Right lobe of liver (tissue), 4 donors: Measurements from ENCODE around the gene CSNK2B.

ENCODE experiments used
- POLR2A ChIP-seq: fragments of 450-650 bp; IDR thresholded peaks from one replicate; pipeline ENCODE4 v1.6.1; 2017; ENCODE audit warnings: antibody characterized with exemption, mild to moderate bottlenecking
- TF ChIP-seq, protein P1 (sequence below), 4 donors: fragments of 200-600 bp in 3 of 4; fragments of 450-650 bp in 1 of 4; IDR thresholded peaks; one replicate each; pipeline versions ENCODE4 v1.5.1 to v1.8.0; 2016 to 2022; ENCODE audit warnings: antibody characterized with exemption in 4 of 4, mild to moderate bottlenecking in 2 of 4
- donor health status: DM: no; HTN: no; CAD: no.
- donor health status: DM: no; HTN: no; CAD: no.
- donor health status: DM: no; HTN: yes; CAD: no.

GRCh38 chr6:31631209-31631608 is 34.7 kb upstream of the CSNK2B start:
- TF ChIP-seq POLR2A = no peak
- TF ChIP-seq, protein P1, sequence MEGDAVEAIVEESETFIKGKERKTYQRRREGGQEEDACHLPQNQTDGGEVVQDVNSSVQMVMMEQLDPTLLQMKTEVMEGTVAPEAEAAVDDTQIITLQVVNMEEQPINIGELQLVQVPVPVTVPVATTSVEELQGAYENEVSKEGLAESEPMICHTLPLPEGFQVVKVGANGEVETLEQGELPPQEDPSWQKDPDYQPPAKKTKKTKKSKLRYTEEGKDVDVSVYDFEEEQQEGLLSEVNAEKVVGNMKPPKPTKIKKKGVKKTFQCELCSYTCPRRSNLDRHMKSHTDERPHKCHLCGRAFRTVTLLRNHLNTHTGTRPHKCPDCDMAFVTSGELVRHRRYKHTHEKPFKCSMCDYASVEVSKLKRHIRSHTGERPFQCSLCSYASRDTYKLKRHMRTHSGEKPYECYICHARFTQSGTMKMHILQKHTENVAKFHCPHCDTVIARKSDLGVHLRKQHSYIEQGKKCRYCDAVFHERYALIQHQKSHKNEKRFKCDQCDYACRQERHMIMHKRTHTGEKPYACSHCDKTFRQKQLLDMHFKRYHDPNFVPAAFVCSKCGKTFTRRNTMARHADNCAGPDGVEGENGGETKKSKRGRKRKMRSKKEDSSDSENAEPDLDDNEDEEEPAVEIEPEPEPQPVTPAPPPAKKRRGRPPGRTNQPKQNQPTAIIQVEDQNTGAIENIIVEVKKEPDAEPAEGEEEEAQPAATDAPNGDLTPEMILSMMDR (IDR thresholded peaks at IDR 0.05) = no peak
